Mesenchymal stem cell (in vitro differentiated cells and primary cell): ENCODE results near the gene WWOX.

Experiments used
- DNase-seq: peaks from one replicate; pipeline ENCODE4 v3.0.0-alpha.2; 2013
- H2AFZ ChIP-seq: one replicate; pipeline ENCODE4 v1.6.1; 2013; ENCODE audit warnings: low read depth, mild to moderate bottlenecking, control low read depth, inconsistent platforms, low read length, moderate library complexity
- H2AK5ac ChIP-seq: 2 replicates; pipeline ENCODE4 v1.6.1; 2013; ENCODE audit warnings: low read length, moderate library complexity, mild to moderate bottlenecking, inconsistent platforms; ENCODE audit not compliant: severe bottlenecking
- H2BK120ac ChIP-seq: one replicate; pipeline ENCODE4 v1.6.1; 2013; ENCODE audit warnings: low read depth, mild to moderate bottlenecking, inconsistent platforms, low read length, moderate library complexity
- H2BK12ac ChIP-seq, 2 experiments: one replicate each; pipeline ENCODE4 v1.6.1; 2013; ENCODE audit warnings: inconsistent platforms in 2 of 2, low read length in 2 of 2, mild to moderate bottlenecking in 2 of 2, moderate library complexity in 2 of 2, control low read depth in 1 of 2
- H2BK15ac ChIP-seq: one replicate; pipeline ENCODE4 v1.6.1; 2013; ENCODE audit warnings: mild to moderate bottlenecking, low read depth, inconsistent platforms; ENCODE audit not compliant: poor library complexity, severe bottlenecking
- H2BK5ac ChIP-seq: 2 replicates; pipeline ENCODE4 v1.6.1; 2013; ENCODE audit warnings: low read depth, mild to moderate bottlenecking, low read length, control low read depth, inconsistent platforms; ENCODE audit not compliant: poor library complexity, severe bottlenecking
- H3K14ac ChIP-seq, 2 experiments: one replicate each; pipeline ENCODE4 v1.6.1; 2013; ENCODE audit warnings: inconsistent platforms in 2 of 2, low read length in 2 of 2, control low read depth in 1 of 2, mild to moderate bottlenecking in 1 of 2, moderate library complexity in 1 of 2
- H3K18ac ChIP-seq, 2 experiments: one replicate each; pipeline ENCODE4 v1.6.1; 2013; ENCODE audit warnings: inconsistent platforms in 2 of 2, low read length in 2 of 2, control low read depth in 1 of 2, low read depth in 1 of 2, mild to moderate bottlenecking in 1 of 2
- H3K23ac ChIP-seq, 2 experiments: one replicate each; pipeline ENCODE4 v1.6.1; 2013; ENCODE audit warnings: inconsistent platforms in 2 of 2, low read length in 2 of 2, mild to moderate bottlenecking in 2 of 2, moderate library complexity in 2 of 2, control low read depth in 1 of 2
- H3K27ac ChIP-seq: 2 replicates; pipeline ENCODE4 v1.5.1; 2013; ENCODE audit warnings: mild to moderate bottlenecking, moderate library complexity, low read length, control low read depth, inconsistent platforms; ENCODE audit not compliant: poor library complexity, severe bottlenecking
- H3K27me3 ChIP-seq, 2 experiments: 2 replicates each; pipeline versions ENCODE4 v1.6.1 to v1.7.0; 2013; ENCODE audit warnings: low read length in 2 of 2, mild to moderate bottlenecking in 2 of 2, moderate library complexity in 2 of 2, control low read depth in 1 of 2, inconsistent platforms in 1 of 2; ENCODE audit not compliant: control insufficient read depth in 1 of 2, insufficient read depth in 1 of 2
- H3K36me3 ChIP-seq, 2 experiments: 2 replicates each; pipeline versions ENCODE4 v1.6.1 to v1.7.0; 2013; ENCODE audit warnings: low read length in 2 of 2, control low read depth in 1 of 2, inconsistent platforms in 1 of 2, low read depth in 1 of 2, mild to moderate bottlenecking in 1 of 2; ENCODE audit not compliant: insufficient read depth in 2 of 2, control insufficient read depth in 1 of 2
- H3K4ac ChIP-seq, 2 experiments: one replicate each; pipeline ENCODE4 v1.6.1; 2013; ENCODE audit warnings: inconsistent platforms in 2 of 2, low read length in 2 of 2, mild to moderate bottlenecking in 2 of 2, moderate library complexity in 2 of 2, control low read depth in 1 of 2, low read depth in 1 of 2
- H3K4me1 ChIP-seq: 2 replicates; pipeline ENCODE4 v1.6.1; 2013; ENCODE audit warnings: low read depth, low read length, control low read depth; ENCODE audit not compliant: control insufficient read depth, insufficient read depth
- H3K4me2 ChIP-seq: 2 replicates; pipeline ENCODE4 v1.6.1; 2013; ENCODE audit warnings: low read length, mild to moderate bottlenecking, inconsistent platforms; ENCODE audit not compliant: poor library complexity, severe bottlenecking
- H3K4me3 ChIP-seq, 2 experiments: 2 replicates each; pipeline versions ENCODE4 v1.5.1 to v1.7.0; 2013; ENCODE audit warnings: low read length in 2 of 2, mild to moderate bottlenecking in 2 of 2, control low read depth in 1 of 2, low read depth in 1 of 2; ENCODE audit not compliant: insufficient read depth in 1 of 2
- H3K79me1 ChIP-seq: replicated peaks from 2 replicates; pipeline ENCODE4 v1.6.1; 2013; ENCODE audit warnings: mild to moderate bottlenecking, control low read depth, low read length, inconsistent platforms; ENCODE audit not compliant: poor library complexity, severe bottlenecking
- H3K9ac ChIP-seq: 2 replicates; pipeline ENCODE4 v1.7.0; 2013; ENCODE audit warnings: mild to moderate bottlenecking, low read length, moderate library complexity
- H3K9me3 ChIP-seq: 2 replicates; pipeline ENCODE4 v1.7.0; 2013; ENCODE audit warnings: mild to moderate bottlenecking, low read length; ENCODE audit not compliant: control insufficient read depth
- H4K8ac ChIP-seq: one replicate; pipeline ENCODE4 v1.6.1; 2013; ENCODE audit warnings: inconsistent platforms, mild to moderate bottlenecking, low read length, moderate library complexity
- H4K91ac ChIP-seq: one replicate; pipeline ENCODE4 v1.6.1; 2013; ENCODE audit warnings: mild to moderate bottlenecking, low read length, inconsistent platforms
- WGBS: methylation state at CpG from one replicate; pipeline ENCODE4 v1.1.7; 2013; ENCODE audit warnings: mixed read lengths; 5-methylcytosine and 5-hydroxymethylcytosine counted together

WWOX gene

DNA sequence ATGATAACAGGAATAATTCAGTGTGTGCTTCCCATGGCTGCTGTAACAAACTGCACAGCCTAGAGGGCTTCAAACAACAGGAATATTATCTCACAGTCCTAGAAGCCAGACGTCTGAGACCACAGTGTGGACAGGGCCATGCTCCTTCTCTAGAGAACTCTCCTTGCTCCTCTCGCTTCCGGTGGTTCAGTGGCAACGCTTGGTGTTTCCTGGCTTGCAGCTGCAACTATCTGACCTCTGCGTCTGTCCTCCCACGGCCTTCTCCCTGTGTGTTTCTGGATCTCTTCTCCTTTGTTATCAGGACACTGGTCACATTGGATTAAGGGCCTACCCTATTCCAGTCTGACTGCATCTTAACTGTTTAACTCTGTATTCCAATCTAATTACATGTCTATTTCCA lies 1086.7 kb downstream of the WWOX start:
- WGBS, result 62% methylated on average over 6 of the region's 6 CpGs
- Histone ChIP-seq H3K36me3 (no peaks in the 10 kb centered on the region), H2BK12ac (no peak overlapping the region), H3K79me1 (no peaks in the 10 kb centered on the region), H3K27ac (no peak overlapping the region), H4K91ac (no peak overlapping the region), H3K9me3 (peaks cover under 1% of the 10 kb centered on the region), H3K14ac (no peak overlapping the region), H2BK120ac (no peak overlapping the region), H3K18ac (no peak overlapping the region), H3K4ac (no peak overlapping the region), H2BK5ac (no peak overlapping the region), H3K27me3 (no peaks in the 10 kb centered on the region), H2AK5ac (no peak overlapping the region), H2BK15ac (no peak overlapping the region), H3K23ac (no peak overlapping the region), H3K4me3 (no peak overlapping the region), H2AFZ (peak overlapping the region; percentile 18), H3K9ac (no peak overlapping the region), H3K4me1 (peaks cover 3% of the 10 kb centered on the region), H3K4me2 (no peak overlapping the region), H4K8ac (no peak overlapping the region)
- no peak for DNase-seq

DNA sequence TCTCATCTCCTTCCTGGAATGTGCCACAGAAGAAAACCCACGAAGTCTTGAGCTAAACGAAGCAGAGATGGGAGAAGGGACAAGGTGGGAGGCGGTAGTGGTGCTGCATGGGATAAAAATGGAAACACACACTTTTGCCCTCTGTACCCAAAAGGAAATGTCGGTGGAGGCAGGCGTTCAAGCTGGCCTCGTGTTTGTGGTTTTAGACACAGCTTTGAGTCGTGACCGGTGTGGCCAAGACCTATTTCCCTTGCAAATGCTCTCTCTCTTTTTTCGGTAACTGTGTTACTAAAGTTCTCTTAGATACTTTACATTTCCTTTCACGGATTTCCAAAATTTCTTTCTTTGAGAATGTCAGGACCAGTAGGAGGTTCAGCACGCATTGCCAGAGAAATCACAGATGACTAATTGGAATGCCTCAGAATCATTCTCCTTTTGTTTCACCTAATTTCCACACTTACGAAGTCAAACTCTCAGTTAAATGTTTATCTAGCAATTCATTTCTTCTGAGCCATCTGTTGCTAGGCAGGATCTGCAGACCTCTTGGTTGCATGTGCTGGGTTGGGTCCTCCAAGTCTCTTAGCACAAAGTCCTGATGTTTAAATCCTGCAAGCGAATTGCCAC lies 1088.8 kb downstream of the WWOX start:
- H3K79me1 ChIP-seq, result no peaks in the 10 kb centered on the region
- WGBS, result 74% methylated on average over 13 of the region's 13 CpGs

DNA sequence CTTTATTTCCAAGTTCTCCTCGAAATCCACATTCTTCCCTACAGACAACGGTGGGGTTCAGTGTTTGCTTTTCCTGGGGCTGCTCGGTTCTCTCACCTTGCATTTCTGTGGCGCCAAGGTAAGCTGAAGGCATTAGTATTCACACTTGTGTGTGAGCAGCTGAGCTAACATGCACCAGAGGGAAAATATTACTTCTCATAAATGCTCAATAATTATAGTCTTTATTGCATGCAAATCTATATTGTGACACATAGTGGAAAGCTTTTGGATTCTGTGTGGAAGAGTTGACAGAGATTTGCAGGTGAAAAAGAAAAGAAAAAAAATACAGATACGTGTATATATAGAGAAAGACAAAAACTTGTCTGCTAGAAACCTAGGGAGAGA lies 1089.3 kb downstream of the WWOX start:
- Histone ChIP-seq H2BK15ac (no peak overlapping the region), H2BK12ac (no peak overlapping the region), H3K14ac (no peak overlapping the region), H3K9me3 (no peaks in the 10 kb centered on the region), H2BK5ac (no peak overlapping the region), H3K27me3 (no peaks in the 10 kb centered on the region), H3K23ac (no peak overlapping the region), H4K8ac (no peak overlapping the region), H3K9ac (no peak overlapping the region), H3K79me1 (no peaks in the 10 kb centered on the region), H2BK120ac (no peak overlapping the region), H3K4me1 (no peaks in the 10 kb centered on the region), H3K18ac (no peak overlapping the region), H3K4me2 (no peak overlapping the region), H2AFZ (no peak overlapping the region), H3K36me3 (no peaks in the 10 kb centered on the region), H3K4me3 (no peak overlapping the region), H3K4ac (no peak overlapping the region), H2AK5ac (no peak overlapping the region), H3K27ac (no peak overlapping the region), H4K91ac (no peak overlapping the region)
- WGBS, result 61% methylated on average over 4 of the region's 5 CpGs
- DNase-seq, result no peak

More for the DNA sequence above, 1088.8 kb downstream of the WWOX start:
- Histone ChIP-seq H3K23ac (no peak overlapping the region), H2AK5ac (no peak overlapping the region), H3K4me1 (no peaks in the 10 kb centered on the region), H2BK12ac (no peak overlapping the region), H3K18ac (no peak overlapping the region), H3K4me2 (no peak overlapping the region), H4K91ac (no peak overlapping the region), H2AFZ (no peak overlapping the region), H2BK120ac (no peak overlapping the region), H3K36me3 (no peaks in the 10 kb centered on the region), H3K27ac (no peak overlapping the region), H3K9me3 (no peaks in the 10 kb centered on the region), H3K4ac (no peak overlapping the region), H3K14ac (no peak overlapping the region), H2BK5ac (no peak overlapping the region), H3K27me3 (no peaks in the 10 kb centered on the region), H4K8ac (no peak overlapping the region), H2BK15ac (no peak overlapping the region), H3K9ac (no peak overlapping the region), H3K4me3 (no peak overlapping the region)
- DNase-seq, result no peak

DNA sequence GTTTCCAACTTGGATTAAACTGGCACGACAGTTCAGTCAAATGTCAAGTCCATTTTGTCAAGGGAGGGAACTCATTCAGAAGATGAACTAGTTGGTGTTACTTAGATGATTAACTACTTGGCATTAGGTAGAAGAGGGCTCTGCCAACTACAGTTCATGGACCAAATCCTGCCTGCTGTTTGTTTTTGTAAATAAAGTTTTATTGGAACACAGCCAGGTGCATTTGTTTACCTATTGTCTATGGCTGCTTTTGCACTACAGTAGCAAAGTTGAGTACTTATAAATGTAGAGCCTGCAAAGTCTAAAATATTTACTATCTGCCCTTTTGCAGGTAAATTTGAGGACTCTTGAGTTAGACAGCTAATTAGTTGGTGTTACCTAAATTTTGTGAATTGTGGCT lies 1091.1 kb downstream of the WWOX start:
- H3K18ac ChIP-seq, result no peak overlapping the region
- no peak overlapping the region for H2BK120ac ChIP-seq
- H2AK5ac ChIP-seq, result no peak overlapping the region
- no peak overlapping the region for H3K27ac ChIP-seq
- no peaks in the 10 kb centered on the region for H3K27me3 ChIP-seq
- no peak overlapping the region for H3K4me2 ChIP-seq
- H3K9me3 ChIP-seq, result no peaks in the 10 kb centered on the region
- H3K36me3 ChIP-seq, result no peaks in the 10 kb centered on the region
- H2BK5ac ChIP-seq, result no peak overlapping the region
- H3K79me1 ChIP-seq, result no peaks in the 10 kb centered on the region
- no peak overlapping the region for H3K9ac ChIP-seq
- no peak overlapping the region for H3K4me3 ChIP-seq
- H3K4me1 ChIP-seq, result no peaks in the 10 kb centered on the region
- no peak for DNase-seq
- 95% methylated on average over 1 of the region's 1 CpG for WGBS
- H3K23ac ChIP-seq, result no peak overlapping the region
- H3K14ac ChIP-seq, result no peak overlapping the region
- no peak overlapping the region for H4K91ac ChIP-seq
- no peak overlapping the region for H2AFZ ChIP-seq
- no peak overlapping the region for H2BK12ac ChIP-seq
- no peak overlapping the region for H4K8ac ChIP-seq
- no peak overlapping the region for H2BK15ac ChIP-seq
- H3K4ac ChIP-seq, result no peak overlapping the region
